GM21723 (cell line): Measurements from ENCODE around the gene FILIP1L.

Source experiments
- ATAC-seq: cut with Tn5 transposase; IDR thresholded peaks from one replicate; pipeline ENCODE4 v1.9.1; 2021; ENCODE audit warnings: mild to moderate bottlenecking, moderate library complexity; ENCODE audit not compliant: unreplicated experiment

FILIP1L gene

DNA sequence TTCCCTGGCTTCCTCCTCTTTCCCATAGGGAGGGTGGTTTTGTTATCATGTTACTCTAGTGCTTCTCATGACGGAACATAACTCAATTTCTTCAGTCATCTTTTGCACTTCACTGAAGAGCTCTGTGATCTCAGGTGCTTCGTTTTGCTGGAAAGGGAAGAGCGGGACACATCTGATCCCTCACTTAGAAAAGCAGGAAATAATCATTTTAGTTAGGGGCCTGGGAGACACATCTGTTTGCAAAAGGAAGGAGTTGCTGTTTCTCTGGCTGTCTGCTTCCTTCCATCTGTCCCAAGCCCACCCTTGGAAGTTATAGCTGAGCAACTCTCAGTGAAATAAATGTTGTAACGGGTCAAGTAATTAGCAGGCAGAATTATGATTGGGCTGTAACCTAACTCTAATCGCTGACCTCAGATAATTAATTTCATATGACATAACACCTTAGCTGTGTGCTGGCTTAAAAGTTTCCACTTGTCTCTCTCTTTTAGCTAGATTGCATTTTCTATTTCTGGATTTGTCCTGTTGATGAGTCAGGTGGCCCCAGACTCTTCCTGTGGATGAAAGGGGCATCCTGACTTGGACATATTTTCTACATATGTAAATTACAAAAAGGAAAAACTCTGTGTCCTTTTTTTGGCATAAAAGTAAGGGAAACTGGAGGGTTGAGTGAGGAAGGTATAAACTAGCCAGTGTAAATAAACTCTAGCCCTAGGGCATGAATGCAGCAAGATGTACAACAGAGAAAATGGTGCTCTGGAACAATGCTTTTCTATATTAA lies 11.0 kb upstream of the FILIP1L start:
- no peak for ATAC-seq

DNA sequence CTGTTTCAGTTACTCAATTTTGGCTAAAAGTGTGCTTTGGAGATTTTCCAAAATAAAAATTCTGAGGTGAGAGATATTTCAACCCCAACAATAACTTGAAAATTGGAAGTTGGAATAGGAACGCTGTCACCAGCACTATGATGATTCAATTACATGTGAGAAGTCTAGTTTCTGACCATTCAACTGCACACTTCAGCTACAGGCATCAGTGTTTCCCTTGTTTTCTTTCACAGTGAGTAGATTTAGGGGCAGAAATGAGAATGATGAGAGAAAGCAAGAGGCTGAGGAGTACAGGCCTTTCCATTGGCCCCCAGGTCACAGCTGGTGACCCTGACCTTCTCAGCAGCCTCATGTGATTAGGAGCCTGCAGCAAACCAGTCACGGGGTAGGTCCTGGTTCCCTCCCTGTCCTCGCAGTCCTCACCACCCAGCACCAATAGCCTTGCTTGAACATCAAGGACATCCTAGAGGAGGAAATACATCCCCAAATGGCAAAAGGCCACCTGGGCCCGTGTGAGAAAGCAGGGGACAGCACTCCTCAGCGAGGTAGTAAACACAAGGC lies 10.0 kb upstream of the FILIP1L start:
- ATAC-seq = no peak

DNA sequence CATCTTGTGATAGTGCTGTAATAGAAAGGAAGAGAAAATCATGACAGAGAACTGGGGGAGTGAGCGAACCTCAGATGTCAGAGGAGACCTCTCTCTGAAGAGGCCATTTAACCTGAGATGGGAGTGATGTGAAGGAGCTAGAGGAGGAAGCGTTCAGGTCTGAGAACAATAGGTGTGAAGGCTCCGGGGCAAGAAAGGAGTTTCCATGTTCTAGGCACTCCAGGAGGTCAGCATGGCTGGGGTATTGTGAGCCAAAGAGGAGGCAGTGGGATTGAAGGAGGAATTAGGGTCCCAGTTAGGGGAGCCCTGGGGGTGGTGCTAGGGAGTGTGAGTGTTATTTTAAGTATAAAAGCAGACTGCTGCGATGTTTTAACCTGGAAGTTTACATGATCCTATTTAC lies 8.8 kb upstream of the FILIP1L start:
- no peak for ATAC-seq

DNA sequence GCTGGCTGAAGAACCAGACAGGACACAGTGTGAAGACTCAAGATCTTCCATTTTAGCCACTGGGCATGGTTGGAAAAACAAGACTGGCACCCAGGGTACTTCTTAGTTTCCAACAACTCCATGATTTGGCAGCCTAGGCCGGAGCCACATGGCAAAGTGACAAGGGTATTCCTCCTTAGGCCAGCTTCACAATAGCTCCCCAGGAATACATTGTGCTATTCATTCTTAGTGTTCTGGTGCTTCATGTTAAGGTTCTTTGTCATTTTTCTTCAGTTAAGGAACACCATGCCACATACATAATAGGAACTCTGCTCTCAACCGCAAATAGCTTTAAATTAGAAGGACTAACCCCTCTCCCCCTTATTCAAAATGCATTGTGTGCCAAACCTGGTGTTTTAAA lies 8.0 kb upstream of the FILIP1L start:
- no peak for ATAC-seq

DNA sequence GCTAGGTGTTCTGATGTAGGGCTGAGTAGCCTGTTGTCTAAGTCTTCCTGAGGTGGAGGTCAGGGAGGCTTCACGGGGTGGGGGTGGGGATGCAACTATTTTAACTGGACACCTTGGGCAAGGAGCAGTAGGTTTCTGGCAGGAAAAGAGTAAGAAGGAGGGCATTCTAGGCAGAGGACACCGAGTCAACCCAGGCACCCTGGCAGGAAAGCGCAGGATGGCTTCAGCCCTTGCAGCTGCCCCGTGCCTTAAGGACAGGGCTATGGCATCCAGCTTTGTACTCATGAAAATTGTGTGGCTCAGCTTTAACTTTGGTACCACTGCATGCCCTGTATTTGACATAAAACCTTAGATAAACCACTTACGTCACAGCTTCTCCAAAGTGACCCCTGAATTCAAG lies 6.4 kb upstream of the FILIP1L start:
- no peak for ATAC-seq

DNA sequence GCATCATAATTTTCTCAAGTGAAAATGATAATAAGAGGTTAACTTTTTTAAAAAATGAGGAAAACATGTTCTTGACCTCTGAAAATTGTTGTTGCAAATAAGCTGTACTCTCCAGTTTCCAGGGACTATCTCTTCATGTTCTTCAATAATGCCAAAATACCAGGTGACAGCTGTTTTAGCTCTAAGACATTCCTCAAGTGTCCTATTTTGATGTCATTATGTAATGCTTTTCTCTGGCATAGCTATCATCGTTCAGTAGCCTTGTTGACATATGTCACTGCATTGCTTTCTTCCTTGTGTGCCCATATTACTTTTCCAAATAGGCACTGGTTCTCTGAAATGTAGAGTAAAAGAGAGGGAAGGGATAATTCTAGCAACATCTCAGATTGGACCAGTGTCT lies 5.7 kb upstream of the FILIP1L start:
- no peak for ATAC-seq

DNA sequence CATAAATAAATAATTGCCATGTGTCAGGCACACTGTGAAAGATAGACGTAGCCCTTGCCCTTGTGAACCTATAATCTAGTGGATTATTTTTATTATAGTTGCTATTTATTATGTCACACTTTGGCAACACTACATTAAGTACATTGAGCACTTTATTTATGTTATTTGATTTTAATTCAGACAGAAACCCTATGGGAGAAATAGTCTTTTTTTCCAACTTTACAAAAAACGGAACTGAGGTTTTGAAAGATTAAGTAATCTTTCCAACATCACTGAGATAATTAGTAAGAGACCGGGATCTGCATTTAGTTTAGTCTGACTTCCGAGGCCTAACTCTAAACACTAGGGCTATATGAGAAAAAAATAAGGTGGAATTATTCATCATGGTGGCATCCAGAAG lies 2.8 kb upstream of the FILIP1L start:
- ATAC-seq = no peak

DNA sequence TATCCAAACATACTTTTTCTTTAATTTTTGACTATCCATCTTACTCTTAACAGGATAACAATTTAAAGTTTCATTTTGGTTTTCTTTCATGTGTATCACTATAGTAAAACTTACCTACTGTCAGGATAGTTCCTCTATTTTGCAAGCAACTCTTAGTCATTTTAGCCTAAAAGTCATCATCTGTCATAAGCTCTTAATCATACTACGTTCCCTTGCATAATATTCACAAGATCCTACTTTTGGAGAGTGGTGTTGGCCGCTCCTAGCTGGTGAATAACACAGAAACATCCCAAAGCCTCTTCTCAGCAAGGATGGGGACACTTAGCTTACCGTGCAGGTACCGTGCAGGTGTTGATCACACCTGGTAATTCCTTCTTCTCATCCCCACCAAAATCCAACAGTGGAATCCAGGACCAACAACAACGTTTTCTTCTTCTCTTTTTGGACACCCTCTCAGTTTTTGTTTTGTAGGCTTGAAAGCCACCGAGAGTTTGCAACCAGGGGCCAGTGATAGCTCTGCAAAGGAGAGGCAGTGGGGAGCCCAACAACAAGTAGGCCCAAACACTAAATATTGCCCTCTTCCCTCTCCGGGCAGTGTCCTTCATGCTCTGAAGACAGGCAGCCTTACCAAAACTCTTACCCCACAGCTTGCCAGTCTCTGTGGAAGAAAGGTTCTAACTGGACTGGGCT lies 433 bp downstream of the FILIP1L start:
- ATAC-seq = no peak

DNA sequence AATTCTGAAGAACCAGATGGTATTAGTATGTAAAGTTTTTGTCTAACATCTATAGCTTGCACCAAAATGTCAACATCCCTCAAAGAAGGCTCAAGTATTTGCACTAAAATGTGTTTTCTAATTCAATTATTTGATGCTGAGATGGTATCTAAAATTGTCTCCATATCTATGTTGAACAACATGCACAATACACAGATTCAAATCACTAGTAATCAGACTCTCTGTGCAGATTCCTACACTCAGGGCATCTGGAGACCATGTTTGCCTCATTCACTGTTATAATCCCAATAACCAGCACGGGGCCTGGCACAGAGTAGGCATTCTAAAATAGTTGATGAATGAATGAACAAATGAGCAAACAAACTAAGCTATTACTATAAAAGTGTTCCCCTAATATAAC lies 2.6 kb downstream of the FILIP1L start:
- no peak for ATAC-seq

DNA sequence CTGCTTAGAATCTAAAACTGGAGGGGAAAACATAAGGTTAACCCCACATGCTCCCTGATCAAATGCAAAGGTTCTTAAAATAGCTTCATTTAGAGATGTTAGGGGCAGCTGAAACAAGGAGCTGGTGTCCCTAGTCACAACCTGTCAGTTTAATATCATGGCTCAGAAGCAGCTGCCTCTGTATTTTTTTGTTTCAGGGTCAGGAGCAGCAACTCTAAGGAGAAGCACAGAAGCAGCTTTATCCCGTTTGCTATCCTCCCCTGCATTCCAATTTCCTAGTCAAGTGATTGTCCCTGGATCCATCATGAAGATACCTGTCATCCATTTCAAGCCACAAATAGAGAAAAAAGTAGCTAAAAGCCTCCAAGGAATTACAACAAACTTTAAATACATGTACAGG lies 4.1 kb downstream of the FILIP1L start:
- ATAC-seq = no peak

DNA sequence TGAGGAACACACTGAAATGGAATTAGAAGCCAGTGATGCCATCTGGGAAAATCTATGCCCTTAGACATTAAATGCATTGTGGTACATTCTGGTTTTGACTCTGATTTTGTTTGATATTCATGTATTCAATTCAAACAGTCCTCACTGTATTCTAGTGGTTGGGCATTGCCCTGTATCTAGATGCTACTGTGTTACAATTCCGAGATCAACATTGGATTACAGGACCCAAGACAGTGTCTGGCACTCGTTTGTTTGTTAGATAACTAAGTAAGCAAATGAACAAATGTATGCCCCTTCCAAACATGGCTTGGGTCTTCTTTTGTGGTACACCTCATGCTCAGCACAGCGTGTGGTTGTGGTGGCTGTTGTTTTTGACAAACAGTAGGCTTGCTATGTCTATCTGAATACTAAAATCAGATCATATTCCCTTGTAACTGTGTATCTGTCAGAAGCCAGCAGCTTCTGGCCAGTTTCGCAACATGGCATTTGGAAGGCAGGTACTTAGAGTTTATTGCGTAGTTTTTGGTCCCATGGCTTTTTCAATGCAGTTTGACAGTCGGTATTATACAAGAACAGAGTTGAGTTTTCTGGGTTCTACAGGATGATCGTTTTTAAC lies 5.7 kb downstream of the FILIP1L start:
- ATAC-seq = no peak

DNA sequence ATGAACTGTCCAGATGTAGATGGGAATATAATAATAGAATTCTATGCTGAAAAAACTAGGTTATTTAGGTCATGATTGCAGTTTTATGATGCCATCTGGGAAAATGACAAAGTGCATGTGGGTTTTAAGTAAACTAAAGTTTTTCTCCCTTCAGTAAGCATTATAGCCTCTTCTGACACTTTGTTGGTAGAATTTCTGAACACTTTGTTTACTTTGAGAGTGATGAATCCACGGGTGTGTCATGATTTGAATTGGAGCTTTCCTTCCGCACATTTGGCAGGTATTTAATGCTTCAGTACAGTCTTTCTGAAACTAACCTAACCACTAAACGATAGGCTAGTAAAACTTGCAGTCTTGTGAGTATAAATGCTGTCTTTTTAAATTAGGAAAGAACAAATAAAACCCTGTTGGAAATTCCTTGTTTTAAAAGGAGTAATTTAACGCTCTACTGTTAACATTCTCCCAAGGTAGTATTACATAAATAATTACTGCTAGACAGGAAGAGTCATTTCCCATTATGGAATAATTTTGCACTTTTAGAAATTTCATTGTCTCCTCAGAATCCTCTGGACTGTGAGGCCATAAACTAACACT lies 7.0 kb downstream of the FILIP1L start:
- no peak for ATAC-seq

DNA sequence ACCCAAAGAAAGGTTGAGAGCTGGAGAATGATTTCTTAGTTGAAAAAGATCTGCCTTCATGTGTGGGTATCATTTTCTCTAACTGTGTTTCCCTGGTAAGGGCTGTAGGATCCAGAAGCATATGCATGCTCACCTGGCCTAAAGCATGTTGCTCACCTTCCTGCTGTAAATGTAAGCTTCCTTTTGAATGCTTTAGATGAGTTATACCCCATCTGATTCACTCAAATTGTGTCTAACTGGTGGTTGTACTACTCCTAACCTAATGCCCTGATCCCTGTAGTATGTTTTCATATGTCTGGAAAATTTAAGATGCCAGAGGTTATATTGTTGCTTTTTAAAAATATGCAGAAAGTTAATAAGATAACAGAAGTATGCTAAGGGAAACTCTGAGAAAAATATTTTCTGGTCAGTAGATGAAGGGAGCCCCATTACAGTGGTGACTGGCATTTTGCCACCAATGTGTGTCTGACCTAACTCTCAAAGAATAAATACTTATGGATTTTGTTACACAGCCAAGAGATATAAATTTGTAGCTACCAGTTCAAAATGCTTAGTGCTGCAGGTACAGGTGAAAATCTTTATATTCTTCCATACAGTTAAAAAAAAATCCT lies 7.7 kb downstream of the FILIP1L start:
- ATAC-seq = no peak

DNA sequence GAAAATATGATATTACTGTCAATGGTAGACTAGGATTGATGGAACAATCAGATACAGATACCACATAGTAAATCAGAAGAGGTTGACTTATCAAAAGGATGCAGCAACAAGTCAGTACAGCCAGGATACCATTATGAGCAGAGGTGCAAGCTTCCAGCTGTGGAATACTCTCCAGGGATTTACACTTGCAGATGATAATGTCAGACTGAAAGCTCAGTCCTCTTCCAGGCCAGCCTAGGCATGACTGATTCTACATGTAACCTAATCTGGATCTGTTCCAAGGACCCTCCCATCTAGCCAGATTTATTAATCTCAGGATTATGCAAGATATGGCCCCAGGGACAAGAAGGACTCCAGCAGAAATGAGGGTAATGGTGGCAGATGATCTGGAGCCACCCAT lies 8.2 kb downstream of the FILIP1L start:
- ATAC-seq = no peak

DNA sequence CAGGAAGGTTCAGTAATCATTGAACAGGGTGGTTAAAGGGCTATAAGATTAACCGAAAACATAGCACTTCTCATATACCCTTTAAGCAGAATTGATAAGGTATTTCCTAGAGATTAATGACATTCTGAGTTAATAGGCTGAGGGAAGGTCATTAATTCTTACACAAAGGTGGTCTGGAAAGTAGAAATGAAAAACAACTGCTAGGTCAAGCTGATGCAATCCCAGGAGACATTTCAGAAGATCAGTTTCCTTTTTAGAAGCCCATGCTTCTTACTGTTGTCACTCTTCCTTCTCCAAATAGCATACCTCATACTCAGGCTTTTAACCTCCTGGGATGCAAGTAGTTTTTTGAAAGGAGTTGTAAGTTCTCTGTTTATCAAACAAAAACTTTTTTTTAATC lies 8.8 kb downstream of the FILIP1L start:
- peak; percentile 58 for ATAC-seq

DNA sequence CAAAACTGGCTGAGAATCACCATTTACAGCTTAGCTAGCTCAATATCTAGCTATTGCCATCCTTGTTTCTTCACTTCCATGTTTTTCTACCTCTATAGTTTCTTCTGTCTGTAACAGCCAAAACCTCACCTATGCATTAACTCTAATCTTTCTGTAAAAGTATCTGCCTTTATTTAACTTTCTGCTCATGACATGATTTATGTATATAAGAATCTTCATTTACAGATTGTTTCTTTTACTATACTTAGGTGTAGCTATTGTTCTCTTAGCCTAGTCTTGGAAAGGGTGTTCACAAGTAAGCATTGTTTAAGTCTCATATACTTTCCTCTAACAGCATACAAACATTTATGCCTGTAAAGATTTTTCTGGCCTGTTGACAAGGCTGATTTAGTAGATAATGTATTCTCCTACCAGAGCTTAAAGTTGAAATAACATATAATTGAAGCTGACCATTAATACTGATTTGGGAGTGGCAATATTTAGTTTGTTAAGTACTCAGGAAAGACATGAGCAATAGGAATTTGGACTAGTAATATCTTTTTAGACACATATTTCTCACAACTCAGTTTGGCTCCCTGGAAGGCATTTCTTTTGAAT lies 9.4 kb downstream of the FILIP1L start:
- ATAC-seq = no peak

DNA sequence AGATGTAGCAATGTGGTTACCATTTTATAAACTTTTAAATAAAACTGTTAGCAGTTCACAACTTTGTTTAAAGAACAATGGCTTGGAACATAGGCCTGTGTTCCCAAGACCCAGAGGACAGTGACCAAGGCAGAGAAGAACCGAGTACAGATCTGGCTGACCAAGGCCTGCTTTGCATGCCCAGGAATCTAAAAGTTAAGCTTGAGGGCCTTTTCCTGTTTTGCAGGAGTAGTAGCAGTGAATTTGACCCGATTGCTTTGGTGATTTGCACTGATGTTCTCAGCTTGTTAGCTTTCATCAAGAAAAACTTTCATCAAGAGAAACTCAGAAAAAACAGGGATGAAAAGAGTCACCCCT lies 9.9 kb downstream of the FILIP1L start:
- ATAC-seq = peak; percentile 28

DNA sequence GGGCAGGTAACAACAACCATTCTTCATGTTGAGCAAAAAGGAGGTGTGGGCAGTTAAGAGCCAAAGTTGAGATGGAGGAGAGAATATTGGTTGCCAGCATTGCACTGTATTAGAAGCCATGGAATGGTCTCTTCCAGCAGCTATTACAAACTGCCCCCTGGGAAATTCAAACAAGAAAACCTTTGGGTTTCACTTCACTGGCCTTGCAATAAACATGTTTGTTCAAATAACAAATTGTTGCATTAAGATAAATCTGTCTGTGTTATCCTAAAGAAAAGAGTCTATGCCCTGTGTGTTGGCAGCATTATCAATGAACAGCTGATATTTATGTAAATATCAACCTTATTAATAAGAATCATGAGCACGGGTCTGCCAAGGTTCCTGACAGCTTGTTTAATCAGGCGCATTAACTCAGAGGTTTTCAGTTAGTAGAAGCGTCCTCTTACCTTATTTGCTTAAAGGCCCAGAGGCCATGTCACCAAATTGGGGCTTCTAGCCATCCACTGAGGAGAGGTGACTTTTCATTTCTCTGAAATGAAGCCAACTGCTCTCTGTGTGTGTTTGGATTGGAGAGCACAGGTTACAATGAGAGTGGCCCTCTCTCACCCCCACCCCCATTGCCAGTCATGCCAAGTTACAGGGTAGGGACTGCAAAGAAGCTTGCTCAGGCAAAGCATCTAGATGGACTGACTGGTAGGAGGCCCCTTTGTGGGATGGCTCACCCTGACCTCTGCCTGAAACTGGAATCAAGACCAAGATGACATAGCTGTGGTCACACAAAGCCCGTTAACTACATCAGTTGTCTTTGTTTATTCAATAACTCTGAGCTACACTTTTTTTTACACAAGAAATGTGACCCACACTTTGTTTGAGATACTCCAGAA lies 10.5 kb downstream of the FILIP1L start:
- ATAC-seq = peak; percentile 86

DNA sequence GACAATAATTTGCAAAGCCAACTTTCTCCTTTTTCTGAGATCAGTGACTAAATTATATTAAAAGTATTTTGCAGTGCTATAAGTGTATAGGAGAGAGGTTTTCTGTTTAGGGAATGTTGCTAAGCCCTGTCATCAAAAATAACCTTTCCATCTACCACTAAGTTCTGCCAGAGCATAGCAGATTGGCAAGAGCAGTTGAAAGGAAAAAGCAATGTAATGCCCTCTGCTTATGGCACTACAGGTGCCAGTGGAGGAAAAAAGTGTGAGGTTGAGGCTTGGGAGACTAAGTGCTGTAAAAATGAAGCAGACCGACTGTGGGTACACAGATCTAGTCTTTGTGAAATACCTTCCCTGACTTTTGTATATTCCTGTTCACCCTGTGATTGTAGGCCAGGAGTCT lies 11.5 kb downstream of the FILIP1L start:
- no peak for ATAC-seq

DNA sequence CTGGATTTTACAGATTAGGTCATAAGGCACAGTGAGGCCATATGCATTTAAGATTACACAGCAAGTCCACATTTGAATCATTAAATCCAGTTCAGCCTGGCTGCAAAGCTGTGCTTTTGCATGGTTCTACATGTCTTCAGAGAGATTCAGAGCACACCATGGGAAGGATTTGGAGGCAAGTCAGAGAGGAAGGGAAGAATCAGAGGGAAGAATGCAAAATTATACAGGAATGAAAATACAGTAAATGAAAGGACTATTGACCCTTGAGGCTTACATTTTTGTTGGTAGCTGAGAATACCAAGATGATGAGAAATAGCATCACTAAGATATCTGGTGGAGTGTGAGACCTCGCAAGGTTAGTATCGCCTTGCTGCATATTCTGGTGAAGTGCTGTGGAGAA lies 13.9 kb downstream of the FILIP1L start:
- no peak for ATAC-seq
